Right kidney (tissue), 9 donors: ENCODE data around the gene KLF18.
"Not testable (repeated sequence)": the region's sequence is repeated elsewhere in the genome, so short reads cannot be mapped to it uniquely, and the experiment has no call there.

Source experiments
- DNase-seq: peaks from one replicate; pipeline ENCODE4 v3.0.0-alpha.2; 2016
- long read RNA-seq, 8 donors: transcript quantifications; one replicate each; lab custom pipeline, GENCODE V29; 2026

The KLF18 gene
- long read RNA-seq, donor 1 = 0 reads
- long read RNA-seq, donor 2 = 0 reads
- long read RNA-seq, donor 3 = 0 reads
- long read RNA-seq, donor 4 = 0 reads
- long read RNA-seq, donor 5 = 0 reads
- long read RNA-seq, donor 6 = 0 reads
- long read RNA-seq, donor 7 = 0 reads
- long read RNA-seq, donor 8 = 0 reads

- no peak for DNase-seq
These were observed at the start of gene KLF18 for GRCh38 chr1:44141531-44141930. Gene KLF18 (minus strand): TSS chr1:44141631. CDS start chr1:44141631, 0 bp downstream.

GRCh38 chr1:44174630-44175029 is 33.2 kb upstream of the KLF18 start:
- DNase-seq = no peak

- no peak for DNase-seq
These were observed 28.9 kb upstream of the KLF18 start for GRCh38 chr1:44170281-44170823.

- no peak for DNase-seq
These were observed 27.2 kb upstream of the KLF18 start for GRCh38 chr1:44168520-44169098.

- no peak for DNase-seq
These were observed 20.1 kb upstream of the KLF18 start for GRCh38 chr1:44161546-44161945.

- DNase-seq = no peak
These were observed 17.4 kb upstream of the KLF18 start for GRCh38 chr1:44158871-44159270.

GRCh38 chr1:44157903-44158302 is 16.5 kb upstream of the KLF18 start:
- no peak for DNase-seq

- no peak for DNase-seq
These were observed 12.6 kb upstream of the KLF18 start for GRCh38 chr1:44154049-44154448.

GRCh38 chr1:44152692-44153091 is 11.3 kb upstream of the KLF18 start:
- no peak for DNase-seq

GRCh38 chr1:44151808-44152207 is 10.4 kb upstream of the KLF18 start:
- no peak for DNase-seq

- DNase-seq = no peak
These were observed 9.9 kb upstream of the KLF18 start for GRCh38 chr1:44151332-44151731.

GRCh38 chr1:44147582-44147981 is 6.2 kb upstream of the KLF18 start:
- no peak for DNase-seq

GRCh38 chr1:44146536-44147361 is 5.3 kb upstream of the KLF18 start:
- DNase-seq = no peak

GRCh38 chr1:44144962-44145756 is 3.7 kb upstream of the KLF18 start:
- no peak for DNase-seq

GRCh38 chr1:44139565-44139964 is 1.9 kb downstream of the KLF18 start:
- not testable (repeated sequence) for DNase-seq

GRCh38 chr1:44138239-44138638 is 3.2 kb downstream of the KLF18 start:
- no peak for DNase-seq

GRCh38 chr1:44135886-44136285 is 5.5 kb downstream of the KLF18 start:
- DNase-seq = no peak

GRCh38 chr1:44134071-44134920 is 7.1 kb downstream of the KLF18 start:
- DNase-seq = no peak

- DNase-seq = no peak
These were observed 10.0 kb downstream of the KLF18 start for GRCh38 chr1:44131411-44131810.

GRCh38 chr1:44129616-44130500 is 11.6 kb downstream of the KLF18 start:
- no peak for DNase-seq
